GM12891 (cell line): Measurements from ENCODE around the gene ST8SIA2. TPM values are rescaled to one million over a fixed set of nuclear protein-coding genes. Genes with fewer than 3 reads are reported as not detected.

ENCODE experiments used
- DNase-seq: peaks from one replicate; pipeline ENCODE4 v3.0.0; 2011; ENCODE audit warnings: low spot score; ENCODE audit not compliant: insufficient read length
- FAIRE-seq: peaks from 2 replicates; lab custom pipeline; 2011; peaks lifted over from hg19 to GRCh38; lab: Jason Lieb, UNC
- PAX5 ChIP-seq: IDR thresholded peaks from 2 replicates; pipeline ENCODE4 v1.6.1; 2011; ENCODE audit warnings: low read length, moderate library complexity, mild to moderate bottlenecking; ENCODE audit not compliant: insufficient read depth, severe bottlenecking
- POLR2A ChIP-seq: IDR thresholded peaks from 2 replicates; pipeline ENCODE4 v1.6.1; 2011; ENCODE audit warnings: low read depth, low read length, control low read depth
- POLR2AphosphoS5 ChIP-seq: IDR thresholded peaks from 2 replicates; pipeline ENCODE4 v1.6.1; 2011; ENCODE audit warnings: low read depth, low read length, control low read depth
- POU2F2 ChIP-seq: IDR thresholded peaks from 2 replicates; pipeline ENCODE4 v1.6.1; 2011; ENCODE audit warnings: low read depth, mild to moderate bottlenecking, control low read depth, low read length, moderate library complexity
- SPI1 ChIP-seq: IDR thresholded peaks from 2 replicates; pipeline ENCODE4 v1.6.1; 2011; ENCODE audit warnings: low read depth, low read length, control low read depth
- TAF1 ChIP-seq: IDR thresholded peaks from 2 replicates; pipeline ENCODE4 v1.6.1; 2011; ENCODE audit warnings: low read depth, low read length, control low read depth
- polyA plus RNA-seq: library from polyadenylated mRNA; unstranded; fragments of >200 nt; gene quantifications from one replicate; pipeline ENCODE4 v1.2.1, GENCODE V29; 2012; ENCODE audit warnings: low read depth, missing spikeins, inconsistent platforms; ENCODE audit not compliant: missing spikeins

ST8SIA2 gene, protein sequence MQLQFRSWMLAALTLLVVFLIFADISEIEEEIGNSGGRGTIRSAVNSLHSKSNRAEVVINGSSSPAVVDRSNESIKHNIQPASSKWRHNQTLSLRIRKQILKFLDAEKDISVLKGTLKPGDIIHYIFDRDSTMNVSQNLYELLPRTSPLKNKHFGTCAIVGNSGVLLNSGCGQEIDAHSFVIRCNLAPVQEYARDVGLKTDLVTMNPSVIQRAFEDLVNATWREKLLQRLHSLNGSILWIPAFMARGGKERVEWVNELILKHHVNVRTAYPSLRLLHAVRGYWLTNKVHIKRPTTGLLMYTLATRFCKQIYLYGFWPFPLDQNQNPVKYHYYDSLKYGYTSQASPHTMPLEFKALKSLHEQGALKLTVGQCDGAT
- 0.13 TPM for polyA plus RNA-seq

DNA sequence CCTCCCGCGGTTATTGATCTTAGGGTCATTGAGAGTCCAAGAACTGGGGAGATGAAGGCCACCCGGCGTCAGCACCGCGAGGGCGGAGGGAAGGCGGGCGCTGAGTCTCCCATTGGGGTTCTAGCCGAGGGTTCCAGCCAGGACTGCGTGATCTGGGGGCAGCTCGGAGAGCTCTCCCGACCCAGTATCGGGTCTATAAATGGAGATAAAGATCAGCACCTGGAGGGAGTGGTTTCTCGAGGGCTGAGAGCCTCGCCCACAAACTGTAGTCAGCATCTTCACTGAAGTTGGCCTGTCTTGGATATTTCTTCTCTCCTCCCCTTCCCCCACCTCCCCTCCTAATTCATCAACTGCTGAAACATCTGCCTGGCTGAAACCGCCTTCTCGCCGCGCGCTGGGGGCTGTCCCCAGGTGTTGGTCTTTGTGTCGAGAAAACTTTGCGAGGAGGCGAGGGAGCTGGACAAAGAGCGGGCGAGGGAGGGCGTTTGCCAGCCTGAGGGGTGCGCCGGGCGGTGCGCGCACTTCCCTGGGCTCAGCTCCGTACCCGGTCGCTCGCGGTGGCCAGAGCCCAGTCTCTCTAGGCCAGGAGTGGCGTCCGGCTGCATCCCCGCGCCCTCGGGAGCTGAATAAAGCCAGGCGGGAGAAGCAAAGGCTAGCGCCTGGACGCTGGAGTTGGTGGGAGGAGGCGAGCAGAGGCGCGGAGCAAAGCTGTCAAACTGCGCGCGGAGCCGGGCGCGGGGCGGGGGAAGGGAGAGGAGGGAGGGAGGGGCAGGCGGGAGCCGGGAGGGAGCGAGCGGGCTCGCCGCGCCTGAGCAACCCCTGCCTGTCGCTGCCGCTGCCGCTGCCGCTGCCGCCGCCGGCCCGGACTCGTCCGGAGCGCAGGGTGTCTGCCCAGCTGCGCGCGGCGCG, at the start of gene ST8SIA2:
ST8SIA2 (plus strand) TSS at position 811 of the 909 bp plus-strand sequence. CDS start 184 bp downstream, outside the sequence.
- FAIRE-seq (no peak), DNase-seq (peak; percentile 45)
- TF ChIP-seq PAX5 (no peak), POLR2AphosphoS5 (no peak), TAF1 (no peak), POLR2A (no peak), SPI1 (no peak), POU2F2 (no peak)

DNA sequence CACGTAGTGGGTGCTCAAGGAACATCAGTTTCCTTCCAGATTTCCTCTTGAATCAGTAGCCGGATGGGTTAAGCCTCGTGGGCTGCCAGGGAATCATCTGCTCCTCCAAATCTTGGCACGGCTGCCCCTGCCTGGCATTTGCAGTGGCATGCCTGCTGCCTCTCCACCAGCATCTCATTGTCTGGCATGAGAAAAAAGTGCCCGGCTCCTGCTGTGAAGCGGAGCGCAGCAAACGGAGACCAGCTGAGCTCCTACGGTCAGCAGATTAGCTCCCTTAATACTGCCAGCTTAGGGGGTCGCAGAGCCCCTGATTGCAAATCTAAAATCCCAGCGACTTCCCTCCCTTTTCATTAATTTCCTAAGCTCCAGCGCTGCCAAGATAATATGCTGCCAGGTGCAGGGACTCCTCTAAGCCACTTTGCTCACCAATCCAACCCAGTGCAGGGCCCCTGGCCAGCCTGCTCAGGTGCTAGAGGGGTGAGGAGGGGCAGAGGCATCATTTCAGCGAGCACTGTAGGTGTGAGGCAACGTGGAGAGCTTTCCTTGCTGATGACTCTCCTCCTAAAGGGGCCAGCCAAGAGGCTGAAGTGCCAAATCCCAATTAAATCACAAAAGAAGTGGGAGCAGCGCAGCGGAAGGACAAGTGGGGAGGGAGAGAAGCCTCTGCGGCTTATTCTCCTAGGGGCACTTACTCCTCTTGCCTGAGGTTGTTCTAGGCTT, 49.6 kb upstream of the ST8SIA2 start:
- DNase-seq (no peak), FAIRE-seq (no peak)
- TF ChIP-seq POU2F2 (no peak), TAF1 (no peak), PAX5 (no peak), POLR2A (no peak), POLR2AphosphoS5 (no peak), SPI1 (no peak)

DNA sequence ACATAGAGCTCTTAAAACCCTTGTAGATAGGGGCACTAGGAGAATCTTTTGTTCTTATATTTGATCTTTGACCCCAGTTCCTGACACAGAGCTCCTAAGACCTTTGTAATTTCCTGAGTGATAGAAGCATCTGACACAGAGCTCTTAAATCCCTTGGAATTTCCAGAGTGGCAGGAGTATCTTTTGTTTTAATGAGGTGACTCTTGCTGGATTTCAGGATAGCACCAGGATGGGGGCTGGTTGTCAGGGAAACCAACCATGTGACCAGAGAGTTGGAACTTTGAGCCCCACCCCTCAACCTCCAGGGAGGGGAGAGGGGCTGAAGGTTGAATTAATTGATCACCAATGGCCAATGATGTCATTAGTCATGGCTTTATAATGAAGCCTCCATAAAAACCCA, 47.6 kb upstream of the ST8SIA2 start:
- DNase-seq (no peak), FAIRE-seq (no peak)
- TF ChIP-seq PAX5 (no peak), POLR2A (no peak), TAF1 (no peak), SPI1 (no peak)

DNA sequence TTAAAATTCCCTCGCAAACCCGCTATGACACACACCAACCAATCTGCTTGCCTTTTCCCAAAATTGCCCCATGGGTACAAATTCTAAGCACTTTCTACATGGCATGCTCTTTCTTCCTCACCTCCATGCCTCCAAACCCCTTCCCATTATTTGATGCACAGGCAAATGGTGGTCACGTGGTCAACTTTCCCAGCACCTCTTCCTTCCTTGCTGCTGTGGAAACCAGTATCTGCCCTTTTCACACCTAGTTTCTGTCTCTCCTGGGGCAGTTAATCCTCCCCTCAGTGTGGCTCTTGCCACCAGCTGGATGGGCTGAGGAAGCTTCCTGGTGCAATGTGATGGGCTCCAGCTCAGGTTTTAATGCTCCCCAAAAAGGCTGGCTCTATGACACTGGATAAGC, 38.4 kb upstream of the ST8SIA2 start:
- TF ChIP-seq POU2F2 (no peak), POLR2AphosphoS5 (no peak), POLR2A (no peak), SPI1 (no peak), TAF1 (no peak), PAX5 (no peak)
- FAIRE-seq (no peak), DNase-seq (no peak)

DNA sequence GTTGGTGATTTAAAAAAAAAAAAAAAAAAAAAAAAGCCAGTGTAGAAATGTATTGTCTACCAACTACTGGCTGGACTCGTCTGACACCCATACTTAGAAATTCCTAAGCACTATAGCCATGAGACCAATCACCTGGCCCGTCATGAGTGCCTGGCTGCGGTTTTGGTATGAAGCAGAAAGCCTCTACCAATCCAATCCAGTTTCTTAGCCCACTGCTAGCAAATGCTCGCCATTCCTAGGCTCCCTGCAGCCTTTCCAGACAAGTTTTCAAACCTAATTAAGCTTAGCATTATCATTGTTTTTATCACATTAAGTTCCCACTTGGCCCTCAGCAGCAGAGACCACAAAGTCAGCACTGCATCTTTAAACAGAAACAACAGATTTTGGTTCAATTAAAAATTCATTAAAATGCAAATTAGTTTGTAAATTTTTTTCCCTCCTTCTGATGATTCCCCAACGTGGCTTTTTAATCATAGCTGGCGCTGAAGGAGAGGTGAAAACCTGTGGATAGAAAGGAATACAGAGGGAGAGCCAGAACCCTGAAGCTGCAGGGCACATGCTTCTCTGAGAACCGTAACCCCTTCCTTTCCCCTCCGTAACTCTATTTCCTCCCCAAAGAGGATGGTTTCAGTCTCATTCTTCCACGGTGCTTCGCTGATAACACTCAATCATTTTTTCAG, 32.2 kb upstream of the ST8SIA2 start:
- DNase-seq = no peak
- no peak for FAIRE-seq
- TF ChIP-seq SPI1 (no peak), POU2F2 (no peak)

DNA sequence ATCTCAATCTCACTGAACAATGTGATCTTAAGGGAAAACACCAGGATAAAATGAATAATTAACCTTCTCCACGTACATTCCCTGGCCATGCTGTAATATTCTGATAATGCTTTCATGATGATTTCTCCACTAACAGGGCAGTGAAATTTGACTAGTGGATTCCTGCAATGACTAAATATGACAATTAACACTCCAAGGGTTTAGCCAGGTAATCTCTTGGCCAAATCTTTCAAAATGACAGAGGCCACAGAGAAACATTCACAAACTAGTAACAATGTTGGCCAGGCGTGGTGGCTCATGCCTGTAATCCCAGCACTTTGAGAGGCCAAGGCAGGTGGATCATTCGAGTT, 31.7 kb upstream of the ST8SIA2 start:
- DNase-seq (no peak), FAIRE-seq (no peak)

DNA sequence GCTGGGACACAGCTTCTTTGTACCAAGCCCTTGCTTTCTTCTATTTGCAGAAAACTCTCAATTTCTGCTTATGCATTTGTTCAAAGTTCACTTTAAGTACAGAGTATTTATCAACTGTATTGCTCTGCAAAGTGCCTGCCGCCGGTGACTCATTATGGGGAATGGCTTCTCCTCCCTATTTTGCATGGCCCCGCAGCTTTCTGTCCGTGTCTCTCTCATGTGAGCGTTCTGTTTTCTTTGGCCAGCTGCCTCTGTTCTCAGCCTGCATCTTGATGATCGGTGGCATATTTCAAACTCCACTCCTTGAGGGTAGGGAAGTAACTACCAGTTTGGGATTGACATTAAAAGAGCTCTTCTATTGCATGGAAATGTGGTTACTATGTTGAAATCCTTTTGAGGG, 28.6 kb upstream of the ST8SIA2 start:
- FAIRE-seq = no peak
- DNase-seq = no peak
- no peak for TF ChIP-seq SPI1
- no peak for TF ChIP-seq TAF1

More for the DNA sequence above, 31.7 kb upstream of the ST8SIA2 start:
- no peak for TF ChIP-seq PAX5
- no peak for TF ChIP-seq POLR2AphosphoS5
- TF ChIP-seq SPI1 = no peak
- no peak for TF ChIP-seq TAF1
- TF ChIP-seq POLR2A = no peak
- TF ChIP-seq POU2F2 = no peak

DNA sequence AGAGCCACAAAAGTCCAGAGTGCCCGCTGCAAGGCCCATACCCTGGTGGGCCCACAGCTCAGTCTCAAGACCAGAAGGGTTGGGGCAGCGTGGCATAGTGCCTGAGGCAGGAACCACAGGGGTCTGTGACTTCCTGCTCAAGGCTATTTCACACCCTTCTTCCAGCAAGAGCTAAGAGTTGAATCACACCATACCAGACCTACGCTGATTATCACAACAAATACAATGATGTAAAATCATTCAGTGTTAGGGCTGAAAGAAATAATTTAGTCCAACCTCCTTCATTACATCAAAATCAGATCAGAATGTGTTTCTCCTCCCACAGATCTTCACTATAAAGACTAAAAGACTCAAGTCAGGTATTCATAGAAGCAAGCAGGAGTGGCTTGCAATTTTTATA, 27.8 kb upstream of the ST8SIA2 start:
- DNase-seq (no peak), FAIRE-seq (no peak)
- TF ChIP-seq SPI1 = no peak

DNA sequence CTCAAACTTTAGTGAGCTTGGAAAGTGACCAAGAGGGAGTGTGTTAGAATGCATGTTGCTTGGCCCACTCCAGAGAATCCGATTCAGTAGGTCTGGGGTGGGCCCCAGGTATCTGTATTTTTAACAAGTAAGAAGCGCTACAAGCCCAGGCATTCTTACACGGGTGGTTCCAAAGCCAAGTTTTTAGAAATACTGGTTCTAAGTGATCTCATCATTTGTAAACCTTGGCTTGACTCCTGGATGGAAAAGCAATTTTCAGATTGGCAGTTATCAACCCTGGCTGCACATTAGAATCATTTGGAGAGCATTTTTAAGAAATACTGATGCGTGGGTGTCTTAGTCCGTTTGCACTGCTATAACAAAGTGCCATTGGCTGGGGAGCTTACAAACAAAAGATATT, 27.3 kb upstream of the ST8SIA2 start:
- TF ChIP-seq POLR2A = no peak
- no peak for TF ChIP-seq PAX5
- TF ChIP-seq SPI1 = no peak
- TF ChIP-seq POLR2AphosphoS5 = no peak
- TF ChIP-seq POU2F2 = no peak
- no peak for TF ChIP-seq TAF1
- no peak for FAIRE-seq

More for the DNA sequence above, 27.3 kb upstream of the ST8SIA2 start:
- DNase-seq = no peak
